ENCODE results near the gene EIF4E2.

The EIF4E2 gene

GRCh38 chr2:232537499-232537898 is 13.0 kb upstream of the EIF4E2 start:
- no peak for DNase-seq (ENCODE audit: low spot score)

GRCh38 chr2:232538671-232539070 is 11.8 kb upstream of the EIF4E2 start:
- no peak for DNase-seq (ENCODE audit: low spot score)

- DNase-seq (ENCODE audit: low spot score) = no peak
These were observed 10.9 kb upstream of the EIF4E2 start, which contains the start of gene CHRNG for GRCh38 chr2:232539298-232540231. Gene CHRNG (plus strand): TSS chr2:232539692. CDS start chr2:232539748, 56 bp downstream.

GRCh38 chr2:232540441-232541041 is 9.9 kb upstream of the EIF4E2 start:
- DNase-seq (ENCODE audit: low spot score) = no peak

GRCh38 chr2:232541195-232541960 is 9.1 kb upstream of the EIF4E2 start:
- DNase-seq (ENCODE audit: low spot score) = no peak

- DNase-seq (ENCODE audit: low spot score) = no peak
These were observed 8.4 kb upstream of the EIF4E2 start for GRCh38 chr2:232541961-232542714.

- no peak for DNase-seq (ENCODE audit: low spot score)
These were observed 7.6 kb upstream of the EIF4E2 start for GRCh38 chr2:232542715-232543467.

- no peak for DNase-seq (ENCODE audit: low spot score)
These were observed 7.0 kb upstream of the EIF4E2 start for GRCh38 chr2:232543491-232543890.

GRCh38 chr2:232543928-232544631 is 6.4 kb upstream of the EIF4E2 start:
- no peak for DNase-seq (ENCODE audit: low spot score)

- DNase-seq (ENCODE audit: low spot score) = no peak
These were observed 5.8 kb upstream of the EIF4E2 start for GRCh38 chr2:232544674-232545073.

GRCh38 chr2:232545511-232546375 is 4.7 kb upstream of the EIF4E2 start:
- no peak for DNase-seq (ENCODE audit: low spot score)

GRCh38 chr2:232547991-232548390 is 2.5 kb upstream of the EIF4E2 start:
- DNase-seq (ENCODE audit: low spot score) = no peak

- no peak for DNase-seq (ENCODE audit: low spot score)
These were observed 685 bp upstream of the EIF4E2 start for GRCh38 chr2:232549655-232550353.

- DNase-seq (ENCODE audit: low spot score) = no peak
These were observed 755 bp downstream of the EIF4E2 start for GRCh38 chr2:232551250-232551638.

- no peak for DNase-seq (ENCODE audit: low spot score)
These were observed 1.3 kb downstream of the EIF4E2 start for GRCh38 chr2:232551776-232552175.

- DNase-seq (ENCODE audit: low spot score) = no peak
These were observed 5.9 kb downstream of the EIF4E2 start for GRCh38 chr2:232556426-232556825.

GRCh38 chr2:232562515-232563151 is 12.1 kb downstream of the EIF4E2 start:
- DNase-seq (ENCODE audit: low spot score) = no peak

- DNase-seq (ENCODE audit: low spot score) = no peak
These were observed 13.1 kb downstream of the EIF4E2 start for GRCh38 chr2:232563580-232563979.
